Posterior vena cava (tissue), 2 donors: Measurements from ENCODE around the gene SAP30L. TPM values are rescaled to one million over a fixed set of nuclear protein-coding genes. Genes with fewer than 3 reads are reported as not detected.

ENCODE experiments used
- DNase-seq: peaks from one replicate; pipeline ENCODE4 v3.0.0-alpha.2; 2020; ENCODE audit warnings: low spot score
- intact Hi-C, 2 donors: fragments of 100-400 bp; cut with DNase I; formaldehyde crosslinking; loops; one replicate each; pipeline versions ENCODE4 v1.14.1 to v1.14.2; 2022 to 2023
- long read RNA-seq, 2 donors: library from polyadenylated mRNA; unstranded; transcript quantifications; one replicate each; pipeline ENCODE4 v2.0.0, GENCODE V29; 2020 to 2021
- total RNA-seq, 2 donors: library from RNA; stranded (reverse); fragmentation: NEBNext Ultra II Directional; extraction: Animal tissue kit (Norgen Biotek cat#: 25700); gene quantifications; one replicate each; pipeline ENCODE4 v1.2.1, GENCODE V29; 2021
- donor health status: DM: yes; HTN: yes; CAD: no.
- donor health status: DM: yes; HTN: yes; CAD: no.

The SAP30L gene
- total RNA-seq, result 10 to 100 TPM; 34.6 to 50.5 TPM
- long read RNA-seq, donor 1, full-length matches to known transcripts, result 10 of 12 reads
- long read RNA-seq, donor 1, partial matches to known transcripts, result 0 of 12 reads
- long read RNA-seq, donor 1, other reads (novel, unspliced or antisense), result 2 of 12 reads
- long read RNA-seq, donor 2, partial matches to known transcripts, result 0 of 3 reads
- long read RNA-seq, donor 2, other reads (novel, unspliced or antisense), result 3 of 3 reads

- intact Hi-C loops, result no loop called here
Measured at GRCh38 chr5:154445422-154446194, at the start of gene SAP30L. TSS of gene SAP30L (plus strand) at chr5:154445997. CDS start at chr5:154446605, 608 bp downstream.

DNA sequence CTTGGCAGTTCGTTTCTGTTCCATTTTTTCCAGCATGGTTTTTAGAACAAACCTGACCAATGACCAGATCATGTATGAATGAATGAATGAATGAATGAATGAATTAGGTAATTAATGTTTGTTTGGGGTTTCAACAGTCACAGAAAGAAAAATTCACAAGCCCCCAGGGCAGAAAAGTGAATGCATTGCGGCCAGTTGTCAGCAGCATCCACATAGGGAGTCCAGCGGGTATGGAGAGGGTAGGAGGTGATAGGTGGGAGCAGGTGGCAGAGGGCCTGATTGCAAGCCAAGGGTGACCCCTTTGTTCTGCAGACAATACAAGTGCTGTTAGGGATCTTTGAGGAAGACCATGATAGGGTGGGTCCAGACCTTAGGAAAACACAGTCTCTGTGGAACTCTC is 49.7 kb upstream of the SAP30L start:
- intact Hi-C loops, result no loop called here
- no peak for DNase-seq

More at GRCh38 chr5:154445422-154446194, at the start of gene SAP30L:
- DNase-seq, result peak; percentile 98

DNA sequence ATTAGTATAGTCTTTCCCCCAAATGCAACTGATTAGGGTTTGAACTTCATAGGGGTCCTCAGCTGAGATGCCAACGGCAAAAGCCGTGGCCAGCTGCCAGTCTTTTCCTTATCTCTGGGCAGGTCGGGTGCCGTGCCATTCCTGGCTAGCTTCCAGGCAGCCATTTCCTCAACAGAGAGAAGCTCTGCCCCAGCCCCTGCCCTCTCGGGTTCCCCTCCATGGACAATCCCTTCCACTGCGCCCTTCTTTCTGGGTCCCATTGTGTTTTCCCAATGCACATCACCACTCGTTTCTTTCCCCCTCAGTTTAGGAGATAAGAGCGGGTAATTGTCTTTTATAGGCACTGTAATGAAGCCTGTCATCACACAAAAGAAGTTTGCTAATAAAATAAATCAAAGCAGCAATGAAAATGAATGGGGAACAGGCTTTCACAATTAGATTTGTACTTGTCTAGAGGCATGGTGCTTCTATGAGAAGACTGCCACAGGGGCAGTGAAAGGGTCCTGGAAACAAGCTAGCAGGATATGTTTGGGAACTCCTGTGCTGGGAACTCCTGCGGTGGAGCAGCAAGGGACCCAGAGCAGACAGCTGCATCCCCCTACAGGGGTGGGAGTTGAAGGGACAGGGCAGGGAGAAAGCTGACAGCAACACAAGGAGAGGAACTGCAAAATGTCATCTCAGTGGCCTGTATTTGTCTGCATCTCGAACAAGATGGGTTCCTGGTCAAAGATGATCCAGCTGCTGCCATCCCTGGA is 48.0 kb upstream of the SAP30L start:
- DNase-seq, result no peak
- intact Hi-C loops, result no loop called here

GRCh38 chr5:154400678-154401077 is 45.1 kb upstream of the SAP30L start:
- intact Hi-C loops, result loop anchor here (5.0 to 10.0 kb wide), 4 partner anchors 206 to 328 kb away; partner anchors contain the start of gene GALNT10 (in 1 of the 2)
- DNase-seq, result no peak

DNA sequence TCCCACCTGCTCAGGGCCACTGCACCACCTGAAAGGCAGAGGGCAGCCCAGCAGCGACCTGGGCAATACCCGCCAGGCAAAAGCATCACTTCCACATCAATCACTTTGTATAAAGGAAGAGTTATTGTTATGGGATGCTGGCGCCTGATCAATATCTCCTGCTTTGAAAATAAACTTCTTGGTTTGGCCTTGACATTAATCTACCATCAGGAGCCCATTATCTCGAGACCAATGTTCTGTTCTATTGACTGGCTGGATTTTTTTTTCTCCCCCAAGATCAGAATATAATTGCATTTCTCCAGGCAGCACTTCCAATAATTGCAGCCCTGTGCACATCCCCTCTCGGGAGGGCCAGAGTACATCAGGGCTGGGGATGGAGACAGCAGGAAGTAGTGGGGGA is 44.4 kb upstream of the SAP30L start:
- DNase-seq, result no peak
- intact Hi-C loops, result loop anchor here (5.0 to 10.0 kb wide), 4 partner anchors 207 to 329 kb away; partner anchors contain the start of gene GALNT10 (in 1 of the 2)

GRCh38 chr5:154401931-154402330 is 43.9 kb upstream of the SAP30L start:
- no peak for DNase-seq
- intact Hi-C loops, result loop anchor here (5.0 to 10.0 kb wide), 4 partner anchors 207 to 330 kb away; partner anchors contain the start of gene GALNT10 (in 1 of the 2)

DNA sequence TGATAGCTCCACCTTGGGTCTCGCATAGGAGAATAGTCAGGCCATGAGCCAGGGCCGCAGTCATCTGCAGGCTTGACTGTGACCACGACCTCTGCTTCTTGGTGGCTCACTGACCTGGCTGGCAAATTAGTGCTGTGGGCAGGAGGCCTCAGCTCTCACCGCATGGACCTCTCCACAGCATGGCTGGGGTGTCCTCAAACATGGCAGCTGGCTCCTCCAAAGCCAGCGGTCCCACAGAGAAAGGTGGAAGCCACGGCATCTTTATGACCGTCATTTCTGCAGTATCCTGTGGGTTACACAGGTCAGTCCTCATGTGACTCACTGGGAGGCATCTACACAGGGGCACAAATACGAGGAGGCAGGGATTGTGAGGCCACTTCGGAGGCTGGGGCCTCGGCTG is 43.2 kb upstream of the SAP30L start:
- no peak for DNase-seq
- intact Hi-C loops, result loop anchor here (5.0 to 10.0 kb wide), 4 partner anchors 208 to 330 kb away; partner anchors contain the start of gene GALNT10 (in 1 of the 2)

DNA sequence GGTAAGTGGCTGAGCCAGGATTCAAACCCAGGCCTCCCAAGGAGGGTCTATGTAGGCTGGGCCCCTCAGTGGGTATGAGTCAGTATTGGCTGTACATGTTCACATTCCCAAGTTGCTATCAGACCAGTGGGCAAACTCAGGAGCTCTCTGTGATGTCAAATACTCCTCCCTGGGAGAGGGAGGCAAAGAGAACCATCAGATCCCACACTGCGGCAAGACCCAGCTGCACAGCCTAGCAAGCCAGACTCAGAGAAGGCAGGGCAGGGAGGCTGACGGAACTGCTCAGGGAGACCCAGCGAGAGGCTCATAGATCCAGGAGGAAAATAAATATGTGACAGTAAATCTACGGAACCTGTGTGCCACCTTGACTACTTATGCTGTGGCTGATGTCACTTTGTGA is 42.6 kb upstream of the SAP30L start:
- no peak for DNase-seq
- intact Hi-C loops, result loop anchor here (5.0 to 10.0 kb wide), 4 partner anchors 208 to 331 kb away; partner anchors contain the start of gene GALNT10 (in 1 of the 2)

DNA sequence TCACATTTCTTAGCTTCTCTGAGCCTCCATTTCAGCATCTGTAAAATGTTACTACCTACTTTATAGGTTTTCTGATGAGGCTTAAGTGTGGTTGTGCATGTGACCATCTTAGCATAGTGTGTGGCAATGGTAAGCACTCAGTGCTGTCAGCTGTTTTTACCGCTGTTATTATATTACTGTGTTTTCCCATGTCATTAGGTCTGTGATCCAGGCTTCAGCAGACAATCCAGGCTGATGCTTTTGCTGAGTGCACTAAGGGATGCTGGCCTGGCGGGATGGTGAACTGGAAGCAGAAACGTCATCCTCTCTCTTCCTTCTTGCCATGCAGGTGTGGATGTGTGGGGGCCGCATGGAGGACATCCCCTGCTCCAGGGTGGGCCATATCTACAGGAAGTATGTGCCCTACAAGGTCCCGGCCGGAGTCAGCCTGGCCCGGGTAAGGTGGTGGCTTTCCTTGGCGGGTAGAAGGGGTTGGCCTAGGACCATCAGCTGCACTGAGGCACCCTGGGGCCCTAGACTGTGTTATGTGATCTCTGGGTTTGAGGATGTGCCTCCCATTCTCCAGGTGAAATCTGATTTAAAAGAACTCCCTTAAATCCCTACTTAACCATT is 41.9 kb upstream of the SAP30L start:
- intact Hi-C loops, result loop anchor here (5.0 to 10.0 kb wide), 4 partner anchors 209 to 332 kb away; partner anchors contain the start of gene GALNT10 (in 1 of the 2)

GRCh38 chr5:154405078-154405792 is 40.6 kb upstream of the SAP30L start:
- intact Hi-C loops, result loop anchor here (5.0 to 10.0 kb wide), 3 partner anchors 210 to 338 kb away; partner anchors contain the start of gene GALNT10 (in 1 of the 2)
- peak; percentile 95 for DNase-seq

More for the DNA sequence above, 41.9 kb upstream of the SAP30L start:
- DNase-seq, result no peak

DNA sequence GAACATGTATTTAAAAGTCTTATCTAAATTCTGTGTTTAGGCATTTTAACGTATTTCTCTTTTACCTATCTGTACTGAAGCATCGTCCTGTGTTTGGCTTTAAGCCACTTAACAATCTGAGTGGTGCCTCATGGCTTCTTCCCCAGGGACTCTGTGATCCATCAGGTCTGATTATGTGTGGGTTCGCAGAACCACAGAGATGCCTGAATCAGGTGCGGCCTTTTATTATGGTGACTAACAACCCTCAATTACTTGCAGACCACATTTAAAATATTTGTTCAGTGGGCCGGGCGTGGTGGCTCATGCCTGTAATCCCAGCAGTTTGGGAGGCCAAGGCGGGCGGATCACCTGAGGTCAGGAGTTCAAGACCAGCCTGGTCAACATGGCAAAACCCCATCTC is 39.6 kb upstream of the SAP30L start:
- DNase-seq, result no peak
- intact Hi-C loops, result loop anchor here (5.0 to 10.0 kb wide), 3 partner anchors 211 to 339 kb away; partner anchors contain the start of gene GALNT10 (in 1 of the 2)

DNA sequence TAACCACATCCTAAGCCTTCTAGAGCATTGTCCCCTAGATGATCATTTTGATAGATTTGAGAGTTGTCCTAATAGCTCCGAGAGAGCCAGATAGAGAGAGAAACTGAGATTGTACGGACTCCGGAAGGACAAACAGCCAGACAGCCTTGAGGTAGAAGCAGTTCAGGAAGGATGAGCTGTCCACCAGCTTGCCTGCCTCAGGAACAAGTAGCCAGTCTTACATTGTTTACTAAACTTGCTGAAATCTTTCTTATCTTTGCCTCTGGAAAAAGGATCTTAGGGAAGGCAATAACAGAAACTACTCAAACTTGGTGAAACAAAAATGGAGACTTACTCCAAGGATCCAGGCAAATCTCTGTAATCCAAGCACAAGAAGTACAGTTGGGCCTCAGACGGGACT is 39.0 kb upstream of the SAP30L start:
- intact Hi-C loops, result loop anchor here (5.0 to 10.0 kb wide), 3 partner anchors 212 to 340 kb away; partner anchors contain the start of gene GALNT10 (in 1 of the 2)
- no peak for DNase-seq

- DNase-seq, result no peak
Measured at GRCh38 chr5:154408811-154409210, 37.0 kb upstream of the SAP30L start.

GRCh38 chr5:154409230-154409840 is 36.5 kb upstream of the SAP30L start:
- intact Hi-C loops, result loop anchor here (5.0 to 10.0 kb wide), 3 partner anchors 215 to 342 kb away; partner anchors contain the start of gene GALNT10 (in 1 of the 2)
- no peak for DNase-seq

More at GRCh38 chr5:154408811-154409210, 37.0 kb upstream of the SAP30L start:
- intact Hi-C loops, result loop anchor here (5.0 to 10.0 kb wide), 3 partner anchors 214 to 342 kb away; partner anchors contain the start of gene GALNT10 (in 1 of the 2)

DNA sequence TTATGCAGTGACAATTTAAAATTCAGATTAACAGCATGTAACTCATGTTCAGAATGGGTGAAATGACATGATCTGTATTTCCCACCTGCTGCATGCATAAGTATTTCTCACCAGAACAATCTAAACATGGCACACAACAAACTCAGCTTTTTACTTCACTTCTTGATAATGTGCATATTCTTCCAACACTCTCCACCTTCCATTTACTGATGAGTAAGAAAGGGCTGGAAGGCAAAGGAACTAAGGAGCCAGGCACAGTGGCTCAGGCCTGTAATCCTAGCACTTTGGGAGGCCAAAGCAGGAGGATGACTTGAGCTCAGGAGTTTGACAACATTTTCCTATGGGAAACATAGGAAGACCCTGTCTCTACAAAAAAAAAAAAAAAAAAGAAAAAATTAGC is 35.8 kb upstream of the SAP30L start:
- DNase-seq, result no peak
- intact Hi-C loops, result no loop called here

DNA sequence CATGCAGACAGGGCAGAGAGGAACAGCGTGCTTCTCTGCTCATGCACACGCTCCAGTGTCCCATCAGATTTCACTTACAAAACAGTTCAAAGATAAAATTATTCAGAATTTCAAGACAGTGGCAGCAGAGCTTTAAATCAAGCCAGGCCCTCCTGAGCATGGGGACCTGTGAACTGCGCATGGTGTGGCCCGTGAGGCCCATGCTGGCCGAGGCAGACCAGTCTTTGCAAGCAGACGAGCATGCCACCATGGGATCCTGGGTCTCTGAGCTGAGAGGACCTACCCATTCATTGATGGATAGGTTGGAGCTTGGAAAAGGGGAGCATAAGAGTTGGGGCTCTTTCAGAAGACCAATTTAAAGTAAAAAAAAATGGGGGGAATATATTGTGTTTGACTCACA is 35.0 kb upstream of the SAP30L start:
- DNase-seq, result no peak
- intact Hi-C loops, result no loop called here

DNA sequence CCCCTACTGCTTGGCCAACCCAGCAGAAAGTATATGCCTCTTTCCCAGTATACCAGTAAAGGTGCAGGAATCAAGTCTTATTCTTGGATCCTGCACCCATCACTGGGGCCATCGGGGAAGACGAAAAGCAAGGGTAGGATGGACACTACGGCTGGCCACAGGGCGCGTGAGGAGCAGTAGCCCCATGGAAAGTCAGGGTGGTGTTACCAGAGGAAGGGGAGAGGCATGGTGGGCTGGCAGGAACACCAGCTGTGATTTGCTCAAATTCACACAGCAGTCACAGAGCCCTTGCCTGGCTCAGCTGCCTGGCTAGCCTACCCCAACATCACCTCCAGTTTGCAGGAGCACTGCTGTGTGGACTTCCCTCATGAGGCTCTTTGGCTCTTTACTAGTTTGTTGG is 34.5 kb upstream of the SAP30L start:
- intact Hi-C loops, result no loop called here
- DNase-seq, result no peak
